Tibial nerve (tissue), 4 donors: ENCODE results near the gene PRM3. TPM values are rescaled to one million over a fixed set of nuclear protein-coding genes. Genes with fewer than 3 reads are reported as not detected.

Experiments
- DNase-seq, 2 donors: peaks; one replicate each; pipeline ENCODE4 v3.0.0-alpha.2; 2019; ENCODE audit warnings: low spot score in 2 of 2
- H3K27ac ChIP-seq, 4 donors: fragments of 200-600 bp; sonication (generic) in 3 of 4; one replicate each; pipeline ENCODE4 v1.5.1; 2017 to 2019; ENCODE audit warnings: mild to moderate bottlenecking in 1 of 4
- H3K27me3 ChIP-seq, 2 donors: fragments of 200-600 bp; sonication (generic) in 1 of 2; one replicate each; pipeline versions ENCODE4 v1.5.1 to v1.6.0; 2017 to 2019
- H3K36me3 ChIP-seq, 3 donors: fragments of 200-600 bp; sonication (generic); one replicate each; pipeline ENCODE4 v1.5.1; 2018 to 2019
- H3K4me1 ChIP-seq, 4 donors: fragments of 200-600 bp; sonication (generic) in 3 of 4; one replicate each; pipeline ENCODE4 v1.5.1; 2017 to 2019
- H3K4me3 ChIP-seq, 4 donors: fragments of 200-600 bp; sonication (generic) in 3 of 4; one replicate each; pipeline ENCODE4 v1.5.1; 2017 to 2019; ENCODE audit warnings: mild to moderate bottlenecking in 1 of 4, moderate library complexity in 1 of 4
- H3K9me3 ChIP-seq, 4 donors: fragments of 200-600 bp; sonication (generic) in 3 of 4; one replicate each; pipeline ENCODE4 v1.5.1; 2017 to 2019
- EP300 ChIP-seq, 2 donors: sonication (generic); formaldehyde crosslinking; IDR thresholded peaks; one replicate each; pipeline ENCODE4 v1.6.1; 2017; ENCODE audit warnings: antibody characterized with exemption in 2 of 2, mild to moderate bottlenecking in 1 of 2
- POLR2A ChIP-seq, 2 donors: fragments of 450-650 bp; IDR thresholded peaks; one replicate each; pipeline ENCODE4 v1.6.1; 2017; ENCODE audit warnings: antibody characterized with exemption in 2 of 2, mild to moderate bottlenecking in 2 of 2, moderate library complexity in 2 of 2
- WGBS, 2 donors: methylation state at CpG; one replicate each; pipeline ENCODE4 v1.1.5; 2018; 5-methylcytosine and 5-hydroxymethylcytosine counted together
- total RNA-seq, 4 donors: library from RNA; depleted of rRNA; stranded (reverse); fragments of >200 nt; gene quantifications; one replicate each; pipeline ENCODE4 v1.1.0, GENCODE V29; 2016
- TF ChIP-seq, protein P1 (sequence below), 5 experiments: fragments of 200-600 bp in 3 of 5; fragments of 450-650 bp in 2 of 5; sonication (generic) in 3 of 5; IDR thresholded peaks; one replicate each; pipeline ENCODE4 v1.5.1; 2016 to 2019; ENCODE audit warnings: antibody characterized with exemption in 5 of 5, mild to moderate bottlenecking in 3 of 5, moderate library complexity in 2 of 5

PRM3 gene
- total RNA-seq, 4 donors from 2014 or later: not detected

- Histone ChIP-seq H3K27ac (no peak overlapping the region), H3K9me3 (no peaks in the 10 kb centered on the region), H3K4me1 (no peaks in the 10 kb centered on the region), H3K4me3 (no peak overlapping the region), H3K36me3 (no peaks in the 10 kb centered on the region), H3K27me3 (no peaks in the 10 kb centered on the region)
- TF ChIP-seq POLR2A (IDR thresholded peaks at IDR 0.05): no peak
- TF ChIP-seq, protein P1, sequence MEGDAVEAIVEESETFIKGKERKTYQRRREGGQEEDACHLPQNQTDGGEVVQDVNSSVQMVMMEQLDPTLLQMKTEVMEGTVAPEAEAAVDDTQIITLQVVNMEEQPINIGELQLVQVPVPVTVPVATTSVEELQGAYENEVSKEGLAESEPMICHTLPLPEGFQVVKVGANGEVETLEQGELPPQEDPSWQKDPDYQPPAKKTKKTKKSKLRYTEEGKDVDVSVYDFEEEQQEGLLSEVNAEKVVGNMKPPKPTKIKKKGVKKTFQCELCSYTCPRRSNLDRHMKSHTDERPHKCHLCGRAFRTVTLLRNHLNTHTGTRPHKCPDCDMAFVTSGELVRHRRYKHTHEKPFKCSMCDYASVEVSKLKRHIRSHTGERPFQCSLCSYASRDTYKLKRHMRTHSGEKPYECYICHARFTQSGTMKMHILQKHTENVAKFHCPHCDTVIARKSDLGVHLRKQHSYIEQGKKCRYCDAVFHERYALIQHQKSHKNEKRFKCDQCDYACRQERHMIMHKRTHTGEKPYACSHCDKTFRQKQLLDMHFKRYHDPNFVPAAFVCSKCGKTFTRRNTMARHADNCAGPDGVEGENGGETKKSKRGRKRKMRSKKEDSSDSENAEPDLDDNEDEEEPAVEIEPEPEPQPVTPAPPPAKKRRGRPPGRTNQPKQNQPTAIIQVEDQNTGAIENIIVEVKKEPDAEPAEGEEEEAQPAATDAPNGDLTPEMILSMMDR (IDR thresholded peaks at IDR 0.05): no peak
- TF ChIP-seq EP300 (IDR thresholded peaks at IDR 0.05): no peak
- DNase-seq: no peak
- WGBS, 2 donors: 92 to 96% methylated on average over 2 of the region's 2 CpGs
These were observed 15.8 kb upstream of the PRM3 start for GRCh38 chr16:11289202-11289601.

GRCh38 chr16:11285842-11286241 is 12.4 kb upstream of the PRM3 start:
- H3K9me3 ChIP-seq: no peaks in the 10 kb centered on the region
- no peaks in the 10 kb centered on the region for H3K27me3 ChIP-seq
- TF ChIP-seq EP300 (IDR thresholded peaks at IDR 0.05) (no peak), POLR2A (IDR thresholded peaks at IDR 0.05) (no peak)
- TF ChIP-seq, protein P1 (IDR thresholded peaks at IDR 0.05): no peak
- H3K27ac ChIP-seq: no peak overlapping the region
- no peaks in the 10 kb centered on the region for H3K36me3 ChIP-seq
- no peaks in the 10 kb centered on the region for H3K4me1 ChIP-seq
- no peak for DNase-seq
- H3K4me3 ChIP-seq: no peak overlapping the region
- WGBS, 2 donors: 82 to 98% methylated on average over 2 of the region's 2 CpGs

GRCh38 chr16:11283820-11284248 is 10.4 kb upstream of the PRM3 start:
- Histone ChIP-seq H3K27me3 (no peaks in the 10 kb centered on the region), H3K4me3 (no peak overlapping the region), H3K4me1 (no peaks in the 10 kb centered on the region), H3K27ac (no peak overlapping the region), H3K36me3 (no peaks in the 10 kb centered on the region), H3K9me3 (no peaks in the 10 kb centered on the region)
- WGBS, 2 donors: 43 to 45% methylated on average over 4 of the region's 4 CpGs
- no peak for TF ChIP-seq EP300 (IDR thresholded peaks at IDR 0.05)
- no peak for TF ChIP-seq POLR2A (IDR thresholded peaks at IDR 0.05)
- no peak for DNase-seq

GRCh38 chr16:11280616-11281522 is 7.4 kb upstream of the PRM3 start, which contains the start of gene PRM1:
PRM1 (minus strand) TSS chr16:11281330; CDS start chr16:11281238, 92 bp downstream.
- no peak within 1 kb of the TSS for H3K4me3 ChIP-seq
- TF ChIP-seq POLR2A (IDR thresholded peaks at IDR 0.05): no peak
- TF ChIP-seq, protein P1 (IDR thresholded peaks at IDR 0.05): no peak
- TF ChIP-seq EP300 (IDR thresholded peaks at IDR 0.05): no peak
- H3K36me3 ChIP-seq: no peaks in the 10 kb centered on the region
- H3K27me3 ChIP-seq: no peaks in the 10 kb centered on the region
- no peak within 1 kb of the TSS for H3K27ac ChIP-seq
- H3K9me3 ChIP-seq: no peaks in the 10 kb centered on the region
- 80 to 83% methylated on average over 25 of the region's 25 CpGs for WGBS, 2 donors
- no peak for DNase-seq
- no peaks in the 10 kb centered on the region for H3K4me1 ChIP-seq

DNA sequence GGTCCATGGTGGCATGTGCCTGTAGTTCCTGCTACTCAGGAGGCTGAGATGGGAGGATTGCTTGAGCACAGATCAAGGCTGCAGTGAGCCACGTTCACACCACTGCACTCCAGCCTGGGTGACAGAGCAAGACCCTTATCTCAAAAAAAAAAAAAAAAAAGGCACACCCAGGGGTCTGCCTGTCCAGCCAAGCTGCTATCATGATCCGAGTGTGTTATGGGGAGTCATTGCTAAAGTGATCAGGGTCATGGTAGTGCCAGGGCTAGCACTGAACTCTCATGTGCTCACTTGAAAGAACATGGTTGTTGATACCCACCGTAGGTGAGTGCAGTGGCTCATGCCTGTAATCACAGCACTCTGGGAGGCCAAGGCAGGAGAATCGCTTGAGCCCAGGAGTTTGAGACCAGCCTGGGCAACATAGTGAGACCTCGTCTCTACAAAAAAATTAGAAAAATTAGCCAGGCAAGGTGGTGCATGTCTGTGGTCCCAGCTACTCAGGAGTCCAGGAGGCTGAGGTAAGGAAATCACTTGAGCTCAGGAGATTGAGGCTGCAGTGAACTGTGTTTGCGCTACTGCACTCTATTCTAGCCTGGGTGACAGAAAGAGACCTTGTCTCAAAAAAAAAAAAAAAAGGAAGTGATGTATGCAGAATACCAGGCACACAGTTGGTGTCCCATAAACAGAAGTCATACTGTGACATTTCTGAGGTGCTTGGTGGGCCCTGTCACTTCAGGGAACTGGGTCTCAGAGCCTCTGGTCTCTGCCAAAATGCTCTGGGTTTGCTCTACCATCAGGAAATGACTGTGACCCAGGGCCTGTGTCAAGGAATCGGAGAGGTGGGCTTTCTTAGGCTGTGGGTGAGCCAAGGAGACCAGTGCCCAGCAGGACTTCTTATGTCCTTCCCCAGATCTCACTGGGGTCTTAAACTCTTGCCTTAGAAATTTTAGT is 5.5 kb upstream of the PRM3 start:
- Histone ChIP-seq H3K9me3 (no peaks in the 10 kb centered on the region), H3K27ac (no peak overlapping the region), H3K4me3 (no peak overlapping the region), H3K36me3 (no peaks in the 10 kb centered on the region), H3K27me3 (no peaks in the 10 kb centered on the region), H3K4me1 (no peaks in the 10 kb centered on the region)
- TF ChIP-seq EP300 (IDR thresholded peaks at IDR 0.05) (no peak), POLR2A (IDR thresholded peaks at IDR 0.05) (no peak)
- TF ChIP-seq, protein P1 (IDR thresholded peaks at IDR 0.05): no peak
- 80 to 90% methylated on average over 7 of the region's 7 CpGs for WGBS, 2 donors
- no peak for DNase-seq
